Activated CD4-positive, alpha-beta T cell treated with anti-CD3 and anti-CD28 coated beads for 1 hour (primary cell): ENCODE results near the gene SUB1.

Source experiments
- DNase-seq: peaks from one replicate; pipeline ENCODE4 v3.0.0-alpha.2; 2020

The SUB1 gene

GRCh38 chr5:32646061-32646969 lies 61.0 kb downstream of the SUB1 start:
- no peak for DNase-seq

- no peak for DNase-seq
Measured at GRCh38 chr5:32651088-32651487, 65.7 kb downstream of the SUB1 start.

GRCh38 chr5:32651638-32652037 lies 66.3 kb downstream of the SUB1 start:
- no peak for DNase-seq
